GM21367 (cell line): ENCODE results near the gene SIPA1L3.

Source experiments
- ATAC-seq: cut with Tn5 transposase; IDR thresholded peaks from one replicate; pipeline ENCODE4 v1.9.1; 2021; ENCODE audit not compliant: unreplicated experiment

The SIPA1L3 gene

DNA sequence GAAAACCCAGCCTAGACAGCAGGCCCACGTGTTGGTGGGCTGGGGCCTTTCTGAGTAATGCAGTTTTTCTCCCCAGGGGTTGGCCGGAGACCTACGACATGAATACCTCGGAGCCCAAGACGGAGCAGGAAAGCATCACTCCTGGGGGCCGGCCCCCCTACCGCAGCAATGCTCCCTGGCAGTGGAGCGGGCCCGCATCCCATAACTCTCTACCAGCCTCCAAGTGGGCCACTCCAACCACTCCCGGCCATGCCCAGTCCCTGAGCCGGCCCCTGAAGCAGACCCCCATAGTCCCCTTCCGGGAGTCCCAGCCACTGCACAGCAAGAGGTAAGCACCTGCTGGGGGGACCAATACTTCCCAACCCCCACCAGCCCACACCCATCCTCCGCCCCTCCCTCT, 234.1 kb downstream of the SIPA1L3 start:
- no peak for ATAC-seq

DNA sequence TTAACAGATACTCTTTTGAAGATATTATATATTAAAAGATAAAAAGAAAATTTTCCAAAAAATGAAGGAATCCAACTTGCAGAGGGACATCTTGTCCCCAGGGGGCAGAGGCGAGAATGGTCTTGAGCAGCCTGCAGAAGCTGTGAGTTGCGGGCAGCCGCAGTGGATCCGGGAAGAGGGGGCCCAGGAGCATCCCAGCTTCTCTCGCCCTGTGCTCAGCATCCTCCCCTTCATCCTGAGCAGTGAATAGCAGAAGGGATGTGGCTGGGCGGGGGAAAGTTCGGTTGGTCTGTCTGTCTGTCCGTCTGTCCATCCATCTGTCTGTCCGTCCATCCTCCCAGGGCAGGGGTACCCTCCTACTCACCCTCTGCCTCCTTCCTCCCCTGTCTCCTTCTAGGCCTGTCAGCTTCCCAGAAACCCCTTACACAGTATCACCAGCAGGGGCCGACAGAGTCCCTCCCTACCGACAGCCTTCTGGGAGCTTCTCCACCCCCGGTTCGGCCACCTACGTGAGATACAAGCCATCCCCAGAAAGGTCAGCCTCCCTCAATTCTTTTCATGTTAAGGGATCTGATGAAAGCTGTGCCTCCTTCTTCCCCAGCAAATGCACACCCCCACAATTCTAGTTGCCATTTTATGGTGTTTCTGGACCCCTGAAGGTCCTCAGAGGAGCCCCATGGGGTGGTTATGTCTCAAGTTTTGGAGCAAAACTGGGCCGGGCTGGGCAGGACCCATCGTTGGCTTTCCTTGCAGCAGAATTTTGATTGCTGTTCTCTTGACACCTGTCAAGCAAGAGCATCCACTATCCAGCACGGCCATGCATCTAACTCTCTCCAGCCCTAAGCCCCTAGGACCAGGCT, 235.4 kb downstream of the SIPA1L3 start:
- ATAC-seq, result no peak

DNA sequence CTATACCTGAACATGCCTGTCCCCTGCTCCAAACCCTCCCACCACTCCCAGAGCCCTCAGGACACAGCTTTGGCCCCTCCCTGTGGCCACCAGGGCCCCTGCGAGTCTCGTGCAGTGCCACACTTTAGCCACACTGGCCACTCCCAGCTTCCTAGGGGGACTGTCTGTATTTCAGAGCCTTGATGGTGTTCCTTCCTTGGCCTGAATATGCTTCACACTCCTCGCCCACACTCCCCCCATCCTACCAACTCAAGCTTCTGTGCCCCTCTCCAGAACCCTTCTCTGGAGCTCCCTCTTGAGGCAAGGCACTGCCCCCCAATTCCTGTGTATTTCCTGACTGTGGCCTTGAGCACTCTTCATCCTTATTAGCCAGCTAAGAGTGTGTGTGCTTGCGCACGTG, 236.8 kb downstream of the SIPA1L3 start:
- no peak for ATAC-seq

DNA sequence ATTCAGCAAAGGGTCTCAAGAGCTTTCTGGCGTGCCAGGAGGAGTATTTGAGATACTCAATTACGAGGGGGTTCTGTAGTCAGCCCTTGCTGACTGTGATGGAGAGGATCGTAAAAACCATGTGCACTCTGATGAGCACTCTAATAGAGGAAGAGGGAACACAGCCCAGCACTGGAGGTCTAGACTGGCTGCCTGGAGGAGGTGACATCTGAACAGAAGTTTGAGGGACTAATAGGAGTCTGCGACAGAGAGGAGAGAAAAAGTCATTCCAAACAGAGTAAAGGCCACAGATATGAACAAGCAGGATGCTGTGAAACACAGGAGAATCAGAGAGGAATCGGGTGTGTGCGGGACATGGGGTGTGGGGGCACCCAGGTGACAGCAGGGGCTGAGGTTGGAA, 237.7 kb downstream of the SIPA1L3 start:
- no peak for ATAC-seq

DNA sequence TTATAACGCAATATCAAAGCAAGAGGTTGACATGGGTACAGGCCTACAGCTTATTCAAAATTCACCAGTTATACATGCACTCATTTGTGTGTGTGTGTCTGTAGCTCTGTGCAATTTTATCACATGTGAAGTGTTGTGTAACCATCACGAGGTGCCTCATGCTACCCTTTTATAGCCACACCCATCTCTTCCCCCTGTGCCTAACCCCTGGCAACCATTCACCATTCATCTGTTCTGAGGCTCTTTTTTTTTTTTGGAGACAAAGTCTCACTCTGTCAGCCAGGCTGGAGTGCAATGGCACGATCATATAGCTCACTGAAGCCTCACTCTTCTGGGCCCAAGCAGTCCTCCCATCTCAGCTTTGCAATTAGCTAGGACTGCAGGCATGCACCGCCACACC, 238.6 kb downstream of the SIPA1L3 start:
- no peak for ATAC-seq

DNA sequence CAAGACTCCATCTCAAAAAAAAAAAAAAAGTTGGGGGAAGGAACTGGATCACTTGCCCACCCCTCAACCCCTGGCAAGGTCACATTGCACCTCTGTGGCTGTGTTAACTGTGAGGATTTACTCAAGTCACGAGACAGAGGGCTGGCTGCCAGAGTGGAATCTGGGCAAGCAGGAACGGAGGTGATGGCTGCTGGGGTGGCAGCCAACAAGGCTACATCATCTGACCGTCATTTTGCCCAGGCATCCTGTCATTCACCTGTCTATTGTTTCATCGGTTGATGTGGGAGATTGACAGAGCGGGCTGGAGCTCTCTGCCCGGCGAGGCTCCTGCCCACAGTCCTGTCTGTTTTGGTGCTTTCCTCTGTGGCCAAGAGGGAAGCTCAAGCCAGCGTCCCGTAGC, 241.3 kb downstream of the SIPA1L3 start:
- ATAC-seq, result no peak

DNA sequence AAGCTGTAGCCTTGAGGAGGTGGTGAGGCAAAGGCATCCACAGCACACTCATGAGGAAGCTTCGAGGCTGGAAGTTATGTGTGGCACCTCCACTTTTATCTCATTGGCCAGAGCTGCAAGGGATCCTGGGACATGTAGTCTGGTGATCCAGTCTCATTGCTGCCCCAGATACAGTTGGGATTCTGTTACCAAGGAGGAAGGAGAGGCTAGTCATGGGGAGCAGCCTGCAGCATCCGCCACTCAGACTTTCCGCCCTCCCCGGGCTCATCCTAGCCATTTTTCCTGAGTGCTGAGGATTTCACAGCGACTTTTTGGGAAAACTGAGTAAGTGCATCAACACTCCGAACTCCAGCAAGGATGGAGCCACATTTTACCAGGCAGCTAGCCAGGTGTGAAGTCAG, 242.7 kb downstream of the SIPA1L3 start:
- no peak for ATAC-seq

DNA sequence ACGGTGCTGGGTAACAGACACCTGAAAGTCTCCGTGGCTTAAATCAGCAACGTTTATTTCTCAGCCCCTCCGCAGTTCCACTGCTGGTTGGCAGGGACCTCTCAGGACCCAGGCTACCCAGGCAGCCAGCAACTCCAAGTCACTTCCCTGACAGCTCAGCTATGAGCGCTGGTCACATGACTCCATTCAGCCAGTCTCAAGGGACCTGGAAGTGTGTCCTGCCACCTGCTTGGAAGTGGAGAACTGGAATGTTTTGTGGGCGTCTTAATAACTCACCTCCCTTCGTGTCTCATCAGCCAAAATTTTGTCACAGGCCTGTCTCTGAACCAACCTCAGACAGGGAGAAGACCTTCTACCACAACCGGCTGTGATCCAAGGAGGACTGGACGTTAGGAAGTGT, 244.2 kb downstream of the SIPA1L3 start:
- ATAC-seq, result no peak

DNA sequence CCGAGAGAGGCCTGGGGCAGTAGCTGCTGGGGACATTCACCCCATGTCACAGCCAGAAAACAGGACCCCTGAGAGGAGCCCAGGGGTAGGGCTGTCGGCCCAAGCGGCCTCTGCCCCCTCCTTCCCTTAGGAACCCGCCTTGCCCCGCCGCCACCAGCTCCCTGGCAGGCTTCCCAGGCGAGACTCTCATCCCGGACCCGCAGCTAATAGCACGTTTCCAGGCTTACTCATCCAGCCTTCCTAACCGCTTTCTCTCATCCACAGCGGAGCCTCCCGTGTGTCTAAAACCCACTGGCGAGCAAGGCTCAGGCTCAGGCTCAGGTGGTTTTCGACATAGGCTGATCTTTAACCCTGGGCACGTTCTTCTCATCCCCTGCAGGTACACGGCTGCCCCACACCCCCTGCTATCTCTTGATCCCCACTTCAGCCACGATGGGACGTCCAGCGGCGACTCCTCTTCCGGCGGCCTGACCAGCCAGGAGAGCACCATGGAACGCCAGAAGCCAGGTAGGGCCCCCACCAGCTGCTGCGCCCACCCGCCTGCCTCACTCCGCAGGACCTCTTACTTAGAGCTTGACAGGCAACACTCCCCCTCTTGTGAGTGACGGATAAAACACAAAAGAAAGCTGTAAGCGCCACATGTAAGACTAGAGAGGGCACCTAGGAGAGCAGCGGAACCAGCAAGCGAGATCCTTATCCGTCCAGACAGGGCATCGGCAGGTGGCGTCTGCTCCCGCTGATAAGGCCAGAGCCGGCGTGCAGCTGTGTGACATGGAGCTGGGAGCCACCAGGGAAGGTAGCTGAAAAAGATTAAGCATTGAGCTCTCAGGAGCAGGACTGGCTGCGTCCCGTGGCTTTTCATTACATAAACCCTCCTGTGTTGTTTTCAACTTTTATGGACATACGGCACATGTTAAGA, 245.7 kb downstream of the SIPA1L3 start:
- no peak for ATAC-seq

DNA sequence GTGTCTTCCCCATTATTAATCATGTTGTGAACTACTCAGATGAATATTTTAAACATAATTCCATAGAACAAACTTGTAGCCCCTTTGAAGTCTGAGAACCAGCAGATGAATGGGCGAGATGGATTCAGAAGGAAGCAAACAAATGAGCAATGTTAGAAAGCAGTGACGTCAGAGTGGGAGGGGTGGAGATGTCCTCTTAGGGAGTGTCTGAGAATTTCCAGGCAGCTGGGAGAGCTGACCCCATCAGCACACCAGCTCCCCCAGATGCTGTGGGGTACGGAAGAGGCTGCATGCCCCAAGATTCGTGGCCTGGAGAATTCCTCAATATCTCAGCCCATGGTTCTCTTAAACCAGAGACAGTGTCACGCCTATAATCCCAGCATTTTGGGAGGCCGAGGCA, 248.4 kb downstream of the SIPA1L3 start:
- no peak for ATAC-seq

DNA sequence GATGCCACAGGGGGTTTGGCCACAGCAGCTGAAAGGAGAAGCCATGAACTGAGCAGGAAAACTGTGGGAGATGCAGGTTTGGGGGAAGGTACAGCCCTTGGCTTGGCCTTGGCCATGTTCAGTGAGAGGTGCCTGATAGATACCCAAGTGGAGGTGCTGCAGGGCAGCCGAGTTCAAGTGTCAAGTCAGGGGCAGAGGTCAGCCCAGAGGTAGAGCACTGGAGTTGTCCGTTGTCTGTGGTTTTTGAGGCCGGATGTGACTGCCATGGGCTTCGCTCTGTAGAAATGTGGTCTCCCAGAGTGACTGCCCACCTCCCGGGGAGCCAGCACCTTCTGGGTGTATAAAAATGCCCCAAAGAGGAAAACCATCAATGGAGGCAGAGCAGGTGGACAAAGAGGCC, 251.7 kb downstream of the SIPA1L3 start:
- ATAC-seq, result no peak

DNA sequence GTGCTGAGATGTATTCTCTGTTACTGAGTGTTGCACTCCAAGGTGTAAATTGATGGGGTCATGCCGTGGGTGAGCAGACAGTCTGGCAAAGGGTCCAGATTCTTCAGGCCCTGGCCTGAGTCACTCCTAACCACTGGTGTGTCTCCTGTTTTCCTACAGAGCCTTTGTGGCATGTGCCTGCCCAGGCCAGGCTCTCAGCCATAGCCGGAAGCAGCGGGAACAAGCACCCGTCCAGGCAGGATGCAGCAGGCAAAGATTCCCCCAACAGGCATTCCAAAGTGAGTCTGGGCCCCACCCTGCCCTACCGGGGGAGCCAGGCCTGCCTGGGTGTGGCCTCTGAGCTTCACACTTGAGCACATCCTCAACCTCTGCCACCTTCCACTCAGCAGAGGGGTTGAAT, 255.1 kb downstream of the SIPA1L3 start:
- no peak for ATAC-seq

DNA sequence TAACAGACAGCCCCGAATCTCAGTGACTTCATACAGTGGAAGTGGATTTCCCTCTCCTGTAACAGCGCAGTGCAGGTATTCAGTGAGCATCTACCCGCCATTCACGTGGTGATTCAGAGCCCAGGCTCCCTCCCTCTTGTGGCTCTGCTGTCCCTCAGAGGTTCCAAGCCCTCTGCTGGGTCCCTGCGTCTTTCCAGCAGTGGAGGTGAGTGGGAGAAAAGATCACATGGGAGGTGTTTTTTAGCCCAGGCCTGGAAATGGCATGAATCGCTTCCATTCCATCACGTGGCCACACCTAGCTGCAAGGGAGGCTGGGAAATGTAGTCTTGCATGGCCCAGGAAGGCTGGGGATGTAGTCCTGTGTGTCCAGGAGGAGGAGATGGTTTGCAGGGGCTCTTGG, 255.6 kb downstream of the SIPA1L3 start:
- no peak for ATAC-seq

DNA sequence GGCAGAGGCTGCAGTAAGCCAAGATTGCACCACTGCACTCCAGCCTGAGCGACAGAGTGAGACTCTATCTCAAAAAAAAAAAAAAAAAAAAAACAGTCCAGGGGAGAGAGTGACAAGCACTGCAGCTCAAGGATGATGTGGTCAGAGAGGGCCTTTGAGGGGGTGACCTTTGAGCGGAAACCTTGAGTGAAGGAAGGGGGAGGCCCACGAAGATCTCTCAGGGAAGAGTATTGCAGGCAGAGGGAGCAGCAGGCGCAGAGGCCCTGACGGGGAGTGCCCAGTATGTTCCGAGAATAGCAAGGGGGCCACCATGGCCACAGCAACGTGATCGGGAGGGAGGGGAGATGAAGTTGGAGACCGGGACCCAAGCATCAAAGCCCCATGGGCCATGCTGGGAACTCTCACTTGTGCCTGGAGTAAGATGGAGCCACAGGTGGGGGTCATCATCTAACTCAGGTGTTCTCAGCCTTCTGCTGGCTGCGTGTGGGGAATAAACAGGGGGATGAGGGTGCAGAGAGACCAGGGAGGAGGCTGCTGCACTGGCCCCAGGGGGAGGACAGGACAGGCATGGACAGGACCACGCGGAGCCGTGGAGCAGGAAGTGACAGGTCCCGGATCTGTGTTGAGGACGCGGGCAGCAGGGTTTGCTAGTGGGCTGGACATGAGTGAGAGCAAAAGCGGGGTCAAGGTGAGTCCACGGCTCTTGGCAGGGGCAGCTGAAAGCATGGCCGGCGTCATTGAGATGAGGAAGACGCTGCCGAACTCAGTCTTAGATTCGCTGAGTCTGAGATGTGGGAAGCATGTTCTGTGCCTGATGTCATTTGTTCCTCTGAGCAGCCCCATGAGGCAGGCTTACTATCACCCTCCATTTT, 256.6 kb downstream of the SIPA1L3 start:
- no peak for ATAC-seq

DNA sequence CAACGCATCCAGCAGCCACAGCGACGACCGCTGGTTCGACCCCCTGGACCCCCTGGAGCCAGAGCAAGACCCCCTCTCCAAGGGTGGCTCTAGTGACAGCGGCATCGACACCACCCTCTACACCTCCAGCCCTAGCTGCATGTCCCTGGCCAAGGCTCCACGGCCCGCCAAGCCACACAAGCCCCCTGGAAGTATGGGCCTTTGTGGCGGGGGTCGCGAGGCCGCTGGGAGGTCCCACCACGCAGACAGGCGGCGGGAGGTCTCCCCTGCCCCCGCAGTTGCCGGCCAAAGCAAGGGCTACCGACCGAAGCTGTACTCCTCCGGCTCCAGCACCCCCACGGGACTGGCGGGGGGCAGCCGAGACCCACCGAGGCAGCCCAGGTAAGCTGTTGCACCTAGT, 257.5 kb downstream of the SIPA1L3 start:
- ATAC-seq, result no peak

DNA sequence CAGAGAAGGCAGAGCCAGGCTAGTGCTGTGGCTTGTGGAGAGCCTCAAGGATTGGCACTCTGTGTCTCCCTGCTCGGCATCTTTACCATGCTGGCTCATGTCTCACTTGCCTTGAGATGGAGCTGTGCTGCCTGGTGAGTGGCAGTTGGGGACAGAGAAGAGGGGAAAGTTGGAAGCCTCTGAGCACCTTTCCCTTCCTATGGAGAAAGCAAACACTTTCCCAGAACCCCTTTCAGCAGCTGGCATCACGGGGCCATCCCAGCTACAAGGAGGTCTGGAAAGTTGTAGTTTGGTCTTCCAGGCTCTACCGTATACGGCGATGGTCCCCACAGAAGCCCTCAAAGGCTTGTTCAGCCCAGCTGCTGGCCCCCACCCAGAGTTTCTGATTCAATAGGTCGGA, 258.3 kb downstream of the SIPA1L3 start:
- ATAC-seq, result no peak

DNA sequence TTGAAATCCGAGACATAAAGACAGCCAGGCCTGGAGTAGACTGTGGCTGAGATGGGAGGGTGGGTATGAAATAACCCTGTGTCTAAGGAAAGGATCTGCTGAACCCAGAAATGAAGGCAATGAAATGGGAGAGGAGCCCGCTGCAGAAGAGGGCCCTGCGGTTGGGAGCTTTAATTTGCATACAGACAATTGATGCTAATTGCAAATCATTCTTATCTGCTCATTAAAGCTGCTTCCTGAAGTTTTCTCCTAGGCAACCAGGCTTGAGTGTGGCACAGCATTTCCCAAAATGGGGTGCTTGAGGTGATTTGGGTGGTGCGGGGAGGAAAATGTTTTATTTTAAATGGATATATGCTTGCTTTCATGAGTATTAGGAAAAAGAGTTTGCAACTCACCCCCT, 261.6 kb downstream of the SIPA1L3 start:
- no peak for ATAC-seq

DNA sequence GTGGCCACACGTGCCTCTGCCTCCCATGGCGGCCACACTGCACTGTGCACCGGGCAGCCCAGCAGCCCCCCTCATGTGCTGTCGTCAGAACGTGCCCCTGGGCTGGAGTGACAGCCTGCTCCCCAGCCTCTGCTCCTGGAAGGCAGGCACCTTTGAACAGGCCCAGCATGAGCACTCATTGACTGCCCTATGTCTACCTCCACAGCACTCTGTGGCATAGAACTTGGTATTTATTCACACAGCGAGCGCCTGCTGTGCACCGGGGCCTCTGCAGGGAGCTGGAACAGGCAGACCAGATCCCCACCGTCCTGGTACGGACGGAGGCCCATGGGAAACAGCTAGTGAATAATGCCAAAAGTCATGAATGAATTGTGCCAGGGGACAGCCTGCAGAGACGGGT, 263.3 kb downstream of the SIPA1L3 start:
- ATAC-seq, result no peak

DNA sequence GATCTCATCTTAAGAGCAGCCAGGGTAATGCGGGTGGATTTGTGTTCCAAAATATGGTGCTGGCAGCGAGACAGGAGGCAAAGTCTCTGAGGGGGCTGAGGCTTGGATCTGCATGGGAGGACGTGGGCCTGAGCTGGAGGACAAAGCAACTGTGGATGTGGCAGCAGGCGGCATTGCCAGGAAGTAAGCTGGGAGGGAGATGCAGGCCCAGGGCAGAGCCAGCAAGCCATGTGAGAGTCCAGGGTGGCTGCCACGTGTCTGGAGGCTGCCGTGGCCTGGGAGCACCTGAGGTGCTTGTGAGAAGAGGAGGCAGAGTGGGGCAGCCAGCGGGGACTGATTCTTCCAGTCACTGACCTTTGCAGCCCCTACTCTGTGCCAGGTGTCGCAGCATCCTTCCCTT, 265.0 kb downstream of the SIPA1L3 start:
- no peak for ATAC-seq

DNA sequence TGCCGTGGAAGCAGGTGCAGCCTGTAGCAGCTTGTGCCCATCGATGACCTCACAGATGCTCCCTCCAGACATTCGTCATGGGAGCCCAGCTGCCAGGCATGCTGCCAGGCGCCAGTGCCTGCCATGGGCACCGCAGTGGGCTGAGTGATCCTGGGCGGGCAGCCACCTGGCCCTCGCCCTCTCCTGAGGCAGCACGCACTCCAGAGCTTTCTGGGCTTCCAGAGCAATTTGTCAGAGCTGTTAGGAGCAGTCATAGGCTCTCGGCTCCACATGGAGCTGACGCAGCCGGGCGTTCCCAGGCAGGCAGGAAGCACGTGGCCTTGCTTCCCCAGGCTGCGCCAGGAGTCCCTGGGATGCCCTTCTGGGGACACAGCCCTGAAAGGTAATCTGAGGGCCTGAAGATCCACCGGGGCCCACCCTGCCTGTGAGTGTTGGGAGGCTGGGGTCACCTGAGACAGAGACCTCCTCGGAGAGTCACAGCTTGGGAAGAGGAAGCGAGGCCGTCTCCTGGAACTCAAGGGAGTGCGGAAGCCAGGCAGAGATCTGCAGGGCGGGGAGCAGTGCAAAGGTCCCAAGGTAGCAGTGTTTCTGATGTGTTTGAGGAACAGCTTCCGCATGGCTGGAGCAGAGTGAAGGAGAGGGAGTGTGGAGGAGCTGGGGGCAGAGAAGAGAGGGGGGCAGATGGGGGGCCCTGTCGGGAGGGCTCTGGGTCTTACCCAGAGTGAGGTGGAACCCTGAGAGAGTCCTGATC, 266.5 kb downstream of the SIPA1L3 start:
- no peak for ATAC-seq
